ENCODE measurements around the gene SV2A. TPM values are rescaled to one million over a fixed set of nuclear protein-coding genes. Genes with fewer than 3 reads are reported as not detected.
"Not testable (repeated sequence)": the region's sequence is repeated elsewhere in the genome, so short reads cannot be mapped to it uniquely, and the experiment has no call there.

SV2A gene
- total RNA-seq, 1 donor from 2014 or later, result 5.9 TPM

- DNase-seq (ENCODE audit: low spot score in 2 of 2), result no peak
- Histone ChIP-seq H3K4me1 (peaks cover 7 to 17% of the 10 kb centered on the region in 2 donors), H3K9me3 (no peaks in the 10 kb centered on the region), H3K4me3 (no peak overlapping the region), H3K27ac (no peak overlapping the region), H3K36me3 (no peaks in the 10 kb centered on the region), H3K27me3 (no peaks in the 10 kb centered on the region)
- TF ChIP-seq, protein P1, sequence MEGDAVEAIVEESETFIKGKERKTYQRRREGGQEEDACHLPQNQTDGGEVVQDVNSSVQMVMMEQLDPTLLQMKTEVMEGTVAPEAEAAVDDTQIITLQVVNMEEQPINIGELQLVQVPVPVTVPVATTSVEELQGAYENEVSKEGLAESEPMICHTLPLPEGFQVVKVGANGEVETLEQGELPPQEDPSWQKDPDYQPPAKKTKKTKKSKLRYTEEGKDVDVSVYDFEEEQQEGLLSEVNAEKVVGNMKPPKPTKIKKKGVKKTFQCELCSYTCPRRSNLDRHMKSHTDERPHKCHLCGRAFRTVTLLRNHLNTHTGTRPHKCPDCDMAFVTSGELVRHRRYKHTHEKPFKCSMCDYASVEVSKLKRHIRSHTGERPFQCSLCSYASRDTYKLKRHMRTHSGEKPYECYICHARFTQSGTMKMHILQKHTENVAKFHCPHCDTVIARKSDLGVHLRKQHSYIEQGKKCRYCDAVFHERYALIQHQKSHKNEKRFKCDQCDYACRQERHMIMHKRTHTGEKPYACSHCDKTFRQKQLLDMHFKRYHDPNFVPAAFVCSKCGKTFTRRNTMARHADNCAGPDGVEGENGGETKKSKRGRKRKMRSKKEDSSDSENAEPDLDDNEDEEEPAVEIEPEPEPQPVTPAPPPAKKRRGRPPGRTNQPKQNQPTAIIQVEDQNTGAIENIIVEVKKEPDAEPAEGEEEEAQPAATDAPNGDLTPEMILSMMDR (IDR thresholded peaks at IDR 0.05), result no peak
- intact Hi-C loops (cut with DNase I), result no loop called here
Observed at GRCh38 chr1:149881876-149882275, 35.8 kb downstream of the SV2A start.

DNA sequence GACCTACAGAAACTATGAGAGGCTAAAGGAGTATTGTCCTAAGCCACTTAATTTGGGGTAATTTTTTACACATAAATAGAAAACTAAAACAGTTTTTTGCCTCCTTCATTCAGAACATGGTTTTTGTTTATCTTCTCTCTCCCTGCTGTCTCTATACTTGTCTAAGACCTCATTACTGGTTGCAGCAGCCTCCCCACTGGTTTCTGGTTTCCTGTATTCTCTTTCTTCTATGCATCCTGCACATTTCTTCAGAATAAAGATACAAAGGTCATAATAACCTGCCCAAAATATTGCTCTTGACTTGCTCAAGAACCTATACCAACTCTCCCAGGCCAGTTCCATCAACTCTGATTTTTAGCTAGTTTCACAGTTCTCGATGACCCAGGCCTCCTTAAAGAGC lies 38.1 kb downstream of the SV2A start:
- intact Hi-C loops (cut with DNase I), result no loop called here
- TF ChIP-seq, protein P1 (IDR thresholded peaks at IDR 0.05), result no peak

DNA sequence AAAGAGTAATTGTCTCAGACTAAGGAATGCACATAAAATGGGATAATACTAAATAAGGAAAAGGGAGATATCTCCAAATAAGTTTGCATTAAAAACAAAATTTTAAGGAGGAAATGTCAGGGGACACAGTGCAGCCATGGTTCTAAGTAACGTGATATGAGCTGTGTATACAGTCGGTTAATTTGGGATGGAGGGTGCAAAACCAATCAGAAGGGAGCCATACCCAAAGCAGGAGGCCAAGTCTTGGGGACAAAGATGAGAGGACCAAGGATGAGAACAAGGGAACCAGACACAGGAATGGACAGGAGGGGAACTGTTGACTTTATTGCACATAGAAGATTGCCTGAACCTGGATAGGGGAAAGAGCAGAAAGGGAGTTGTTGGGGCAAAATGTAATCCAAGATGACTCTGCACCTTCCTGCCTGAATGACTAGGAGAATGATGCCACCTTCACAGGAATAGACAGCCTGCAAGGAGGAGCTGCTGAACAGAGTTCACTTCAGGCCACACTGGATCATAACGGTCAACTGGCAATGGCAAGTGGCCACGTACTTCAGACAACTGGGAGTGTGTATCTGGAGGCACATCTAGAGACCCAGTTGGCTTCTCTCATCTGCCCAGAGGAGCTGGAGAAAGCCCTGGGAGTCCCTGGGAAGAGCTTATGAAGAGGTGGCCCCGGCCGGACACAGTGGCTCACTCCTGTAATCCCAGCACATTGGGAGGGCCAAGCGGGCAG lies 40.3 kb downstream of the SV2A start:
- Histone ChIP-seq H3K27me3 (no peaks in the 10 kb centered on the region), H3K27ac (no peak overlapping the region), H3K4me1 (no peaks in the 10 kb centered on the region), H3K4me3 (no peak overlapping the region), H3K9me3 (no peaks in the 10 kb centered on the region), H3K36me3 (no peaks in the 10 kb centered on the region)
- peak in 1 of 2 donors; percentile 52 for DNase-seq (ENCODE audit: low spot score in 2 of 2)
- intact Hi-C loops (cut with DNase I), result no loop called here
- TF ChIP-seq, protein P1 (IDR thresholded peaks at IDR 0.05), result no peak

More for the DNA sequence above, 38.1 kb downstream of the SV2A start:
- peaks cover 2 to 10% of the 10 kb centered on the region in 2 donors for H3K4me1 ChIP-seq
- no peaks in the 10 kb centered on the region for H3K36me3 ChIP-seq
- H3K27me3 ChIP-seq, result no peaks in the 10 kb centered on the region
- no peak for DNase-seq (ENCODE audit: low spot score in 2 of 2)
- no peak overlapping the region for H3K4me3 ChIP-seq
- H3K9me3 ChIP-seq, result no peaks in the 10 kb centered on the region
- no peak overlapping the region for H3K27ac ChIP-seq

- not testable (repeated sequence) for H3K9me3 ChIP-seq
Observed at GRCh38 chr1:149873060-149873459, 44.6 kb downstream of the SV2A start.

DNA sequence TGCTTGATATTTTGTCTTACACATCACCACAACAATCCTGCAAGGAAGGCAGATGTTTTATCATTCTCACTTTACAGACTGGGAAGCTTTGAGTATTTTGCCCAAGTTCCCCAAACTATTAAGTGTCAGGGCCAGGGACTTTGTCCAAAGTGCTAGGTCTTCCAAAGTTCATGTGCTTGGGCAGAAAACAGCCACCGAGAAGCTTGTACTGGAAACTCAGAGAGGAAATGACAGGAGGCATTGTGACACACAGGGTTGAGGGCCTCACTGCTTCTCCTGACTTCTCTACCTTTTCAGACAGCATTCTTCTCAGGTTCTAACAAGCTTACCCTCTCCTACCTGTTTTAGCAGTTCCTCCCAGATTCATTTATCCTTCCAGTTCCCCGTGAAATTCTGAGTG lies 50.8 kb downstream of the SV2A start:
- intact Hi-C loops (cut with DNase I); DNase-seq (ENCODE audit: low spot score in 2 of 2); H3K27ac ChIP-seq; H3K9me3 ChIP-seq; H3K4me3 ChIP-seq; H3K27me3 ChIP-seq; H3K36me3 ChIP-seq; H3K4me1 ChIP-seq: not testable (repeated sequence)

More at GRCh38 chr1:149873060-149873459, 44.6 kb downstream of the SV2A start:
- intact Hi-C loops (cut with DNase I); H3K4me3 ChIP-seq; H3K4me1 ChIP-seq; H3K27ac ChIP-seq; H3K27me3 ChIP-seq; DNase-seq (ENCODE audit: low spot score in 2 of 2); H3K36me3 ChIP-seq: not testable (repeated sequence)

DNA sequence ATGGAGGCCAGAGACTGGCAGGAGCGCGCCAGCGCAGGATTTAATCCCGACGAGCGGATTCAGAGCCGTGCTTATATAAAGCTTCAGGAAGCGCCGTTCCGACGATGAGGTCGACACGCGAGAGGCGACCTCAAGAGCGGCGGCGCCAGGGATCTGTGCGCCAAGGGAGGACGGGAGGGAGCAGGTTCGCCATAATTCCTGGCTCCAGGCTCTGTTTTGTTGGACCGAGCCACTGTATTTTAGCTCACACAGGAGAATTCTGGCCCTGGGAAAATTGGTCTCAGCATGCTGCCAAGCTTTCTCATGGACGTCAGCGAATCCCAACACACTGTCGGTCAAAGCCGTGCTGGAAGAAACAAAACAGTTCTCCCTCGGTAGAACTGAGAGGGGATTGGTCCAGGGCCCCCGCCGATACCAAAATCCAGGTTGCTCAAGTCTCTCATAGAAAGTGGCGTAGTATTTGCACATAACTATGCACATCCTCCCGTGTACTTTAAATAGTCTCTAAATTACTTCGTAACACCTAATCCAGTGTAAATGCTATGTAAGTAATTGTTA lies 56.1 kb downstream of the SV2A start:
- DNase-seq (ENCODE audit: low spot score in 2 of 2); H3K4me3 ChIP-seq; H3K9me3 ChIP-seq; H3K4me1 ChIP-seq; intact Hi-C loops (cut with DNase I); H3K27ac ChIP-seq; H3K27me3 ChIP-seq; H3K36me3 ChIP-seq: not testable (repeated sequence)

- DNase-seq (ENCODE audit: low spot score in 2 of 2); H3K4me3 ChIP-seq; H3K27ac ChIP-seq; H3K9me3 ChIP-seq; H3K27me3 ChIP-seq; H3K4me1 ChIP-seq; intact Hi-C loops (cut with DNase I); H3K36me3 ChIP-seq: not testable (repeated sequence)
Observed at GRCh38 chr1:149860684-149861496, 56.8 kb downstream of the SV2A start.

DNA sequence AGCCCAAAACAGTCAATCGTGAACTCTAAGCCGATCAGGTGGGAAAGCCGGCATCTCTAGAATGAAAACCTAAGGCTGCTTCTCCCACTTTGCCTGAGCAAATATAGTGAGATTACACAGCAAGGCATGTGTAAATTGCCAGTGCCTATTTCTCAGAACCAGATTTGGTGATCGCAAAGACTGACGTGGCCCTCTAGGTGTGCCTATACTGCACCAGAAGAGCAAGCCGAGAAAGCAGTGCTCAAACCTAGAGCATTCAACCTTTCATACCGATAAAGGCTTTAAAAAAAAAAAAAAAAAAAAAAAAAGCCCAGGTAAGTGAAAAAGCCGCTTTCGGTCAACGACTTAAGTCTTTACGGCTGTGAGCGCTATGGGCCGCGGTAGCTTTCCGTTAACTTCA lies 57.4 kb downstream of the SV2A start:
- H3K4me1 ChIP-seq; H3K36me3 ChIP-seq; H3K27ac ChIP-seq; H3K9me3 ChIP-seq; intact Hi-C loops (cut with DNase I); H3K27me3 ChIP-seq; DNase-seq (ENCODE audit: low spot score in 2 of 2); H3K4me3 ChIP-seq: not testable (repeated sequence)

All from ascending aorta (tissue), 2 donors.